Measurements from ENCODE around the gene NEURL1.

DNA sequence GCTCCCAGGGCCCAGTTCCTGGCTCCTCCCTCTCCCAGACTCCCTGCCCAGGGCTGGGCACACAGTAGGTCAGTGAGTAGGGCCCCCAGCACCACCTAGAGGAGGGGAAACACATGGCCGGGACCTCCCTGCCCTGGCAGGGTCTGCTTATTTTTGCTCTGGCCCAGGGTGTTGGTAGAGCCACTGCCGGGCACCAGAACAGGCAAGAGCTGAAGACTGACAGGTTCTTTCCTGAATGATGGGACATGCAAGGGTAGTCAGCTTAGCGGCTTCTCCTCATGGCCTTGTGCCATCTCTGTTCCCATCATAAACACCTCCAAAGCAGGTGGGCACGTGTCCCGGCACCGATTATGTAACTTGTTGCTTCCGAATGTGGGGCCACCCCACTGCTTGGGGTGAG, 86.5 kb downstream of the NEURL1 start:
- TF ChIP-seq, protein P1, sequence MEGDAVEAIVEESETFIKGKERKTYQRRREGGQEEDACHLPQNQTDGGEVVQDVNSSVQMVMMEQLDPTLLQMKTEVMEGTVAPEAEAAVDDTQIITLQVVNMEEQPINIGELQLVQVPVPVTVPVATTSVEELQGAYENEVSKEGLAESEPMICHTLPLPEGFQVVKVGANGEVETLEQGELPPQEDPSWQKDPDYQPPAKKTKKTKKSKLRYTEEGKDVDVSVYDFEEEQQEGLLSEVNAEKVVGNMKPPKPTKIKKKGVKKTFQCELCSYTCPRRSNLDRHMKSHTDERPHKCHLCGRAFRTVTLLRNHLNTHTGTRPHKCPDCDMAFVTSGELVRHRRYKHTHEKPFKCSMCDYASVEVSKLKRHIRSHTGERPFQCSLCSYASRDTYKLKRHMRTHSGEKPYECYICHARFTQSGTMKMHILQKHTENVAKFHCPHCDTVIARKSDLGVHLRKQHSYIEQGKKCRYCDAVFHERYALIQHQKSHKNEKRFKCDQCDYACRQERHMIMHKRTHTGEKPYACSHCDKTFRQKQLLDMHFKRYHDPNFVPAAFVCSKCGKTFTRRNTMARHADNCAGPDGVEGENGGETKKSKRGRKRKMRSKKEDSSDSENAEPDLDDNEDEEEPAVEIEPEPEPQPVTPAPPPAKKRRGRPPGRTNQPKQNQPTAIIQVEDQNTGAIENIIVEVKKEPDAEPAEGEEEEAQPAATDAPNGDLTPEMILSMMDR (IDR thresholded peaks at IDR 0.05), result no peak
- TF ChIP-seq POLR2A (IDR thresholded peaks at IDR 0.05), result no peak

Data from esophagus squamous epithelium (tissue), 4 donors.